GM19099 (cell line): ENCODE measurements around the gene MROH8.

Experiments
- POLR2A ChIP-seq: IDR thresholded peaks from 3 replicates; pipeline ENCODE4 v1.6.1; 2011; ENCODE audit warnings: low read depth; ENCODE audit not compliant: insufficient read length; ENCODE audit errors: extremely low read depth

MROH8 gene

DNA sequence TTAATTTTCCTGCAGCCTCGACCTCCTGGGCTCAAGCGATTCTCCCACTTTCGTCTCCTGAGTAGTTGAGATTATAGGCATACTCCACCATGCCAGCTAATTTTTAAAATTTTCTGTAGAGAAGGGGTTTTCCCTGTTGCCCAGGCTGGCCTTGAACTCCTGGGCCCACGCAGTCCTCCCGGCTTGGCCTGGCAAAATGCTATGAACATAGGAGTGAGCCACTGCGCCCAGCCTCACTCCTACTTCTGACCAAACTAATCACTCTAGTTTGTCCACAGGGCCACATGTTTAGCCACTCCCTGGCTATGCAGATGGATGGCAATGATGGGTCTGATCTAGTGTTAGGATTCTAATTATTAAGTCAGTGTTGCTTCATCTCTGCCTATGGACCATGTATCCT, 32.1 kb downstream of the MROH8 start:
- no peak for TF ChIP-seq POLR2A

- TF ChIP-seq POLR2A, result no peak
Measured at GRCh38 chr20:37144856-37145404, 34.4 kb downstream of the MROH8 start.

DNA sequence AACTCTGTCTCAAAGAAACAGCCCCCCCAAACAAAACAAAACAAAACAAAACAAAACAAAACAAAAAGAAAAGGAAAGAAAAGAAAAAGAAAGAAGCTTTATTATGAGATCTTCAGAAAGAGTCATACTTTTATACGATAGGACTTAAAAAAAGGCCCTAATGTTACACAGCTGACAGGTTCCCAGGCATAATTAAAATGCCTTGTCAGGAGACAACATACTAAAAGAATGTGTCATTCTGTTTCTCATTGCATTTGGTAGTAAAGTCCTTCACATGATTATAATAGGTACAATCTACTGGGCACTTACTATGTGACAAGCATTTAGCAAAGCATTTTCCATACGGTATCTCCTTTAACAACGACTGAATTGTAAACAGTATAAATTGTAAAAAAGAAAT, 36.6 kb downstream of the MROH8 start:
- no peak for TF ChIP-seq POLR2A

DNA sequence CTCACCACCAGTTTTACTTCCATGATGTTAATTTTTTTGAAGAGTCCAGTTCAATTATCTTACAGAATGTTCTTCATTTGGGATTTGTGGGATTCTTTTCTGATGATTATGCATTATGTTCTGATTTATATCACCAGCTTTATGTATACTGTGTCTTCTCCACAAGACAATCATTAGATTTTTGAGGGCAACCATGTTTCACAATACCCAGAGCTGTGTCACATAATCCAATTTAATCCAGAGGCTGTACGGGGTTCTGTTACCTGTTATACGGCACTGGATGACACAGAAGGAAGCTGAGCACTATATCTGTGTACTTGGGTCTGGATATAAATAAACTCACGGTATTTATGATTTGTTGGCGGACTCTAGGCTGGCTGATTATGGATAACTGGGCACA, 41.8 kb downstream of the MROH8 start:
- TF ChIP-seq POLR2A, result no peak

GRCh38 chr20:37133952-37134351, 45.4 kb downstream of the MROH8 start:
- TF ChIP-seq POLR2A, result no peak

DNA sequence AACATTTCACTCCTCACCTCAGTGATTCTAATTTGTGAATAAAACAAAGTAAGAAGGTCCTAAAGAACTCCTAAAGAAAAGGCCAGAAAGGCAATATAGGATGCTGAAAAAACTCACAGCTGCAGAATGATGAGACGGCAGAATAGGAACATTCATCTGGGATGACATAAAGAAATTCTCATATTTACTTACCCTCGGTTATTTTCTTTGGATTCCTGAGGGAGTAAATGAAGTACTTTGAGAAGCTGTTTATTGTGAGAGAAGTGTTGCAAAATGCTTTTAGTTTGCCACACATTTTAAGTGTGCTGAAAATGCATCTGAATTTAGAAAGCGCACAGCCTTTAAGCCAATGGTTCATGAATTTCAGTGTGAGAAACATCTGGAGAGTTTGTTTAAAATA, 47.9 kb downstream of the MROH8 start:
- TF ChIP-seq POLR2A, result no peak

- no peak for TF ChIP-seq POLR2A
Measured at GRCh38 chr20:37128803-37129202, 50.5 kb downstream of the MROH8 start.

- TF ChIP-seq POLR2A, result no peak
Measured at GRCh38 chr20:37123441-37123840, 55.9 kb downstream of the MROH8 start.

DNA sequence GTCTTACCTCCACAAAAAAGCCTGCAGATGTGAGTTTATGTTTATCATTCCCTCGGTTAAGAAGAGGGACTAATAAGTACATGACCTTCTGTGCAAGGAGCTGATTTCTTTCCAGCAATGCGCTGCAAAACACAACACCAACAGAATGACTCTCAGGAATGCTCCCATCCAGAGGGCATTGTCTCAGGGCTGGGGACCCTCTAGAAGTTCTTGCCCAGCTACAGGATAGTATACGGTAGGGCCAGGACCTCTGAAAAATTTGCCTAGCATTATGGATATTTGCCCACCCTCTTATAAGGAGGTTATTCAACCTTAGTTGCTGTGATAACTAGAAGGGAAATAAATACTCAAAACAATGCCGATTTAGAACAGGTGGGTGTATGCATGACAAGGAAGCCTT, 58.9 kb downstream of the MROH8 start:
- no peak for TF ChIP-seq POLR2A

- TF ChIP-seq POLR2A, result no peak
Measured at GRCh38 chr20:37119356-37120036, 59.9 kb downstream of the MROH8 start.

- TF ChIP-seq POLR2A, result no peak
Measured at GRCh38 chr20:37114012-37114411, 65.3 kb downstream of the MROH8 start.

DNA sequence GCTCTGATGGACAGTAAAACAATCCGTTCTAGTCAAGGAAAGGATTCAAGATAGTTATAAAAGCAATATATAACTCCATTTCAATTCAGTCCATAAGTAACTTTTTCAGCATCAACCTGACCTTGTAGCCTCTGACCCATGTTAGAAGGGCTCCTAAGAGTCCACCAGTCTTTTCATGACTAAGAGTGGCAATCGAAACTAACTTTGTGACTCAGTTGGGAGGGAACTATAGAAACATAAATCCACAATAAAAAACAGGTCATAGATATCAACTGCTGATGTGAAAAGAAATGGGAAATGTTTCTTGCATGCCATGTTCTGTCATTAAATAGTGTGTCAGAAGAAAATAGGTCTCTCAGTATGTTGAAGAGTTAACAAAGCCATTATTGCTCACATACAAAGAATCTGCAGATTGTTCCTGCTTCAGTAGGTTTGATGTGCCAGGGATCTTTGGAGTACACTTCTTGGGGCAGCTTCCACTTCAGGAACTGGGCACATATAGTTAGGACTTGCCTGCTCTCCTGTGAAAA, 67.4 kb downstream of the MROH8 start:
- TF ChIP-seq POLR2A, result no peak

GRCh38 chr20:37108676-37109075, 70.7 kb downstream of the MROH8 start:
- TF ChIP-seq POLR2A, result no peak

DNA sequence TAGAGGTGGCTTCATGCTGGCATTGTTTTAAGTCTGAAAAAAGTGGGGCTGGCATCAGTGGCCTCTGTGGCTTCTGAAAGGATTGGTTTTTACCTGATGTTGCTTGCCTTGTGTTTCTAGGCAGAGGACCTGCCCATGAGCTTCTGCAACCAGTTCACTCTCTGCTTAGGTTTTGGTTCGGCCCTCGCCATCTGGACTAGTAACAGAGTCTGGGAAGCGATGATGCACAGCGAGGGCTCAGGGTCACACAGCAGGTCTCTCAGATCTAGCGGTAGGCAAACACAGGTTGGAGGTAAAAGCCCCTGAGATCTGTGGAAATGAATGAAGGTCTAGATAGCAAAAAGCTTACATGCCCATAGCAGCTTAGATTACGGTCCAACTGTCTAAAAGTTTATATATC, 76.8 kb downstream of the MROH8 start:
- TF ChIP-seq POLR2A, result no peak

DNA sequence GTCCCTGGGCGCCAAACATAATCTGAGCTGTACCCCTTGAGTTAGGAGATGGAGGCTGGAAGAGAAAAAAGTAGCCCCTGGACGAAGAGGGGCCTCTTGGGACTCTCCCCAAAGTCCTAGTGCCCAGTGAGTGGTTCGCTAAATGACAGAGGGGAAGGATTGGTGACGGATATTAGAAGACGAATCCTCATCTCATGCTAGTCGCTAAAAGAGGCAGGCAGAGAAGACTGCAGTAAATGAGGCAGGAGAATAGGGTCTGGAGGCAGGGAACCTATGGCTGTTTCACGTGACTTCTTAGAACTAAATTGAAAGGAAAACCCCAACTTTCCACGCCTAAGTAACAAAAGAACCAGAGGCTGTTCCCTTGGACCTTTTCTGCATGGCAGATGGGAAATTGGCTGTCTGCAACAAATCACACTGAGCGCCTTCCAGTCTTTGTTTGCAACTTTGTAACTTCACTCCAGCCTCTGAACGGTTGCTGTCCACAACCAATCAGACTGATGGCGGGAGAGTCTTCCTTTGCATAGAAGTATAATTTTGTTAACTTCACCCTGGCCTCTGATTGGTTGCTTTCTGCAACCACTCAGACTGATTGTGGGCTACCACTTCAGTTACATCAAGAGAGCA, 82.8 kb downstream of the MROH8 start:
- TF ChIP-seq POLR2A, result no peak

GRCh38 chr20:37095599-37096414, 83.5 kb downstream of the MROH8 start, which contains the start of gene RBL1:
Gene RBL1, minus strand, starts transcription at chr20:37095997. Its CDS starts 69 bp downstream, at chr20:37095928.
- TF ChIP-seq POLR2A, result peak; percentile 80

DNA sequence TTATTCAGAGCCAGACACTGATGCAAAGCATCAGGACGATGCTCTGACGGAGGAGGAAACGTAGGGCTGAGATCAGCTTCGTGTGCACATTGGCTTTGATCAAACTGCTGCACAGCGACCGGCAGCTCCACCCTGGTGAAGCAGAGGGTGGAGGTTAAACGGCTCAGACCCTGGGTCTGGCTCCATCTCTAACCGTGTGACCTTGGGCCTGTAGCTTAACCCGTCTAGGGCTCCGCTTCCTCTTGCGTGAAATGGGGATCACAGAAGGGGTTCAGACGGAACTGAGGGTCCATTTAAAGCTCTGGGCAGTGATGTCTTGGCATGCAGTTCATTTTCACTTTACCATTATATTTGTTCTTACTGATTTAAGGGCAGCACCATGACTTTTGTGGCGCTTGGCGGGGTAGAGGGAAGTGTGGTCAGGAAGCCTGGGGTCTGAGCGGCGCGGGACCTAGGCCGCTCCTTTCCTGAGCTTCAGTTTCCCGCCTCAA, 84.2 kb downstream of the MROH8 start:
- no peak for TF ChIP-seq POLR2A
